Caco-2 (cell line): ENCODE results near the gene WWC2. TPM values are rescaled to one million over a fixed set of nuclear protein-coding genes. Genes with fewer than 3 reads are reported as not detected.

Experiments
- BruUV-seq: library from RNA; stranded (reverse); fragments of 400-500 nt; replicated peaks from 2 replicates; lab custom pipeline; 2021; lab: Mats Ljungman, UMichigan
- CTCF ChIA-PET: fragments of 300-600 bp; sonication (Branson Sonifier 250); formaldehyde crosslinking; loops from one replicate; lab custom pipeline; 2022; ENCODE audit warnings: antibody characterized with exemption; lab: Charles Lee
- POLR2A ChIA-PET: fragments of 300-600 bp; sonication (Branson Sonifier 250); formaldehyde crosslinking; loops from one replicate; lab custom pipeline; 2022; ENCODE audit warnings: antibody characterized with exemption; lab: Charles Lee
- DNase-seq, 2 experiments: peaks; one replicate each; pipeline versions ENCODE4 v3.0.0 to v3.0.0-alpha.2; 2020 to 2022
- H3K27me3 ChIP-seq: replicated peaks from 2 replicates; pipeline ENCODE4 v1.6.0; 2011; ENCODE audit warnings: low read length; ENCODE audit not compliant: control insufficient read depth, insufficient read depth
- H3K36me3 ChIP-seq: 2 replicates; pipeline ENCODE4 v1.5.1; 2011; ENCODE audit warnings: low read length; ENCODE audit not compliant: control insufficient read depth, insufficient read depth
- H3K4me1 ChIP-seq: fragments of 250-450 bp; sonication (Bioruptor Pico); 2 replicates; pipeline ENCODE4 v1.5.1; 2020; ENCODE audit warnings: mild to moderate bottlenecking
- H3K4me3 ChIP-seq: 2 replicates; pipeline ENCODE4 v1.5.1; 2011; ENCODE audit warnings: low read depth, mild to moderate bottlenecking, control low read depth, low read length
- H3K9me3 ChIP-seq: fragments of 250-450 bp; sonication (Bioruptor Pico); 2 replicates; pipeline ENCODE4 v1.5.1; 2020; ENCODE audit warnings: mild to moderate bottlenecking, moderate library complexity
- H3K27ac Mint-ChIP-seq: one replicate; pipeline ENCODE4 v1.8.0; 2022; ENCODE audit warnings: mixed read lengths; ENCODE audit not compliant: unreplicated experiment
- H3K27me3 Mint-ChIP-seq: one replicate; pipeline ENCODE4 v1.8.0; 2022; ENCODE audit warnings: mixed read lengths; ENCODE audit not compliant: insufficient read depth, unreplicated experiment
- H3K36me3 Mint-ChIP-seq: one replicate; pipeline ENCODE4 v1.8.0; 2022; ENCODE audit warnings: mild to moderate bottlenecking, mixed read lengths; ENCODE audit not compliant: insufficient read depth, unreplicated experiment
- H3K4me1 Mint-ChIP-seq: one replicate; pipeline ENCODE4 v1.8.0; 2022; ENCODE audit warnings: low read depth, mixed read lengths; ENCODE audit not compliant: unreplicated experiment
- H3K4me3 Mint-ChIP-seq: one replicate; pipeline ENCODE4 v1.8.0; 2022; ENCODE audit warnings: mild to moderate bottlenecking, moderate library complexity, mixed read lengths; ENCODE audit not compliant: unreplicated experiment
- H3K9me3 Mint-ChIP-seq: one replicate; pipeline ENCODE4 v1.8.0; 2022; ENCODE audit warnings: mixed read lengths; ENCODE audit not compliant: unreplicated experiment
- CTCF ChIP-seq, 2 experiments: fragments of 200-600 bp in 1 of 2; IDR thresholded peaks; 1 replicate in 1 of 2; 2 replicates in 1 of 2; pipeline versions ENCODE4 v1.5.1 to v1.8.0; 2011 to 2022; ENCODE audit warnings: antibody characterized with exemption in 1 of 2, control low read depth in 1 of 2, inconsistent platforms in 1 of 2, low read depth in 1 of 2, low read length in 1 of 2, mild to moderate bottlenecking in 1 of 2, moderate library complexity in 1 of 2; ENCODE audit not compliant: insufficient read depth in 1 of 2, severe bottlenecking in 1 of 2, unreplicated experiment in 1 of 2
- intact Hi-C: fragments of 100-400 bp; cut with micrococcal nuclease; formaldehyde crosslinking; loops from one replicate; pipeline ENCODE4 v1.10.0; 2022; ENCODE audit not compliant: unreplicated experiment
- total RNA-seq: library from RNA; stranded (reverse); gene quantifications from 2 replicates; pipeline ENCODE4 v1.2.3, GENCODE V29; 2022

The WWC2 gene
- total RNA-seq, 1 experiment from 2014 or later = 126 TPM

- H3K27me3 Mint-ChIP-seq = no peaks in the 10 kb centered on the region
- H3K36me3 Mint-ChIP-seq = peaks cover 77% of the 10 kb centered on the region
- no peak for TF ChIP-seq CTCF (IDR thresholded peaks at IDR 0.05; ENCODE audit: insufficient read depth in 1 of 2, low read depth in 1 of 2, low read length in 1 of 2, severe bottlenecking in 1 of 2, unreplicated experiment in 1 of 2)
- no TSS peak for BruUV-seq
- H3K4me3 Mint-ChIP-seq = no peak overlapping the region
- Histone ChIP-seq H3K4me3 (no peak overlapping the region), H3K9me3 (no peaks in the 10 kb centered on the region), H3K27me3 (no peaks in the 10 kb centered on the region), H3K4me1 (peaks cover 35% of the 10 kb centered on the region), H3K36me3 (peaks cover 5% of the 10 kb centered on the region; the same call in 1 of the 2 replicates)
- no peak for DNase-seq
- ChIA-PET POLR2A (no interaction called here), CTCF (interaction anchor here (1.0 to 1.6 kb wide), 4 partner anchors 9 to 180 kb away, joined by 3 to 7 read pairs (median 4); no protein-coding TSS in a partner anchor)
- peaks cover 9% of the 10 kb centered on the region for H3K4me1 Mint-ChIP-seq
- intact Hi-C loops = loop anchor here (5.0 kb wide), 1 partner anchor 101 kb away; no protein-coding TSS in a partner anchor
- no peaks in the 10 kb centered on the region for H3K9me3 Mint-ChIP-seq
- H3K27ac Mint-ChIP-seq = peak overlapping the region; percentile 50
These were observed 154.4 kb downstream of the WWC2 start for GRCh38 chr4:183253451-183253850.

GRCh38 chr4:183254162-183254561 lies 155.1 kb downstream of the WWC2 start:
- Histone ChIP-seq H3K36me3 (peaks cover 5% of the 10 kb centered on the region; the same call in 1 of the 2 replicates), H3K4me3 (no peak overlapping the region), H3K9me3 (no peaks in the 10 kb centered on the region), H3K27me3 (no peaks in the 10 kb centered on the region), H3K4me1 (peaks cover 35% of the 10 kb centered on the region)
- Mint-ChIP-seq H3K27me3 (no peaks in the 10 kb centered on the region), H3K9me3 (no peaks in the 10 kb centered on the region), H3K36me3 (peaks cover 84% of the 10 kb centered on the region), H3K4me3 (no peak overlapping the region), H3K27ac (no peak overlapping the region), H3K4me1 (peaks cover 11% of the 10 kb centered on the region)
- no peak for DNase-seq
- POLR2A ChIA-PET = no interaction called here
- intact Hi-C loops = loop anchor here (1.0 to 5.0 kb wide), 2 partner anchors 102 to 155 kb away; partner anchors contain the start of gene WWC2
- TF ChIP-seq CTCF (IDR thresholded peaks at IDR 0.05; ENCODE audit: insufficient read depth in 1 of 2, low read depth in 1 of 2, low read length in 1 of 2, severe bottlenecking in 1 of 2, unreplicated experiment in 1 of 2) = no peak
- no TSS peak for BruUV-seq
- CTCF ChIA-PET = interaction anchor here (0.6 to 1.6 kb wide), 4 partner anchors 8 to 181 kb away, joined by 3 to 7 read pairs (median 5); no protein-coding TSS in a partner anchor

- ChIA-PET POLR2A (interaction anchor here (1.1 kb wide), 1 partner anchor 157 kb away, joined by 10 read pairs; no protein-coding TSS in a partner anchor), CTCF (no interaction called here)
- Mint-ChIP-seq H3K27me3 (no peaks in the 10 kb centered on the region), H3K36me3 (peaks cover 77% of the 10 kb centered on the region), H3K9me3 (no peaks in the 10 kb centered on the region), H3K27ac (peak overlapping the region; percentile 48), H3K4me3 (no peak overlapping the region), H3K4me1 (peaks cover 15% of the 10 kb centered on the region)
- Histone ChIP-seq H3K9me3 (no peaks in the 10 kb centered on the region), H3K4me1 (peaks cover 40% of the 10 kb centered on the region), H3K4me3 (no peak overlapping the region), H3K27me3 (no peaks in the 10 kb centered on the region), H3K36me3 (peaks cover 5% of the 10 kb centered on the region; the same call in 1 of the 2 replicates)
- BruUV-seq = no TSS peak
- intact Hi-C loops = no loop called here
- TF ChIP-seq CTCF (IDR thresholded peaks at IDR 0.05; ENCODE audit: insufficient read depth in 1 of 2, low read depth in 1 of 2, low read length in 1 of 2, severe bottlenecking in 1 of 2, unreplicated experiment in 1 of 2) = no peak
- DNase-seq = no peak
These were observed 156.4 kb downstream of the WWC2 start for GRCh38 chr4:183255487-183255886.
